OCI-LY1 (cell line): ENCODE results near the gene DNAAF3.

Experiments
- CTCF ChIP-seq: fragments of 200-600 bp; sonication (generic), shearing (Covaris generic); IDR thresholded peaks from 2 replicates; pipeline ENCODE4 v1.5.1; 2017; ENCODE audit warnings: mild to moderate bottlenecking, antibody characterized with exemption, low read length, moderate library complexity, mixed read lengths
- EZH2 ChIP-seq: fragments of 200-600 bp; sonication (generic), shearing (Covaris generic); IDR thresholded peaks from 2 replicates; pipeline ENCODE4 v1.8.0; 2017; ENCODE audit warnings: borderline replicate concordance, mixed run types, mild to moderate bottlenecking, antibody characterized with exemption, low read length, moderate library complexity, mixed read lengths

GRCh38 chr19:55209693-55210472, 43.5 kb upstream of the DNAAF3 start:
- TF ChIP-seq EZH2 (no peak), CTCF (no peak)
